Vagina (tissue), 2 donors: ENCODE data around the gene CCDC40.

Experiments
- POLR2AphosphoS5 ChIP-seq, 2 donors: sonication (generic); formaldehyde crosslinking; IDR thresholded peaks; one replicate each; pipeline ENCODE4 v1.9.0; 2017; ENCODE audit warnings: antibody characterized with exemption in 2 of 2, mild to moderate bottlenecking in 2 of 2, low read depth in 1 of 2; ENCODE audit not compliant: insufficient read depth in 1 of 2
- TF ChIP-seq, protein P1 (sequence below), 3 experiments: fragments of 450-650 bp in 2 of 3; fragments of 200-600 bp in 1 of 3; sonication (generic) in 1 of 3; IDR thresholded peaks; one replicate each; pipeline ENCODE4 v1.5.1; 2017 to 2019; ENCODE audit warnings: antibody characterized with exemption in 3 of 3, mild to moderate bottlenecking in 2 of 3, moderate library complexity in 2 of 3

DNA sequence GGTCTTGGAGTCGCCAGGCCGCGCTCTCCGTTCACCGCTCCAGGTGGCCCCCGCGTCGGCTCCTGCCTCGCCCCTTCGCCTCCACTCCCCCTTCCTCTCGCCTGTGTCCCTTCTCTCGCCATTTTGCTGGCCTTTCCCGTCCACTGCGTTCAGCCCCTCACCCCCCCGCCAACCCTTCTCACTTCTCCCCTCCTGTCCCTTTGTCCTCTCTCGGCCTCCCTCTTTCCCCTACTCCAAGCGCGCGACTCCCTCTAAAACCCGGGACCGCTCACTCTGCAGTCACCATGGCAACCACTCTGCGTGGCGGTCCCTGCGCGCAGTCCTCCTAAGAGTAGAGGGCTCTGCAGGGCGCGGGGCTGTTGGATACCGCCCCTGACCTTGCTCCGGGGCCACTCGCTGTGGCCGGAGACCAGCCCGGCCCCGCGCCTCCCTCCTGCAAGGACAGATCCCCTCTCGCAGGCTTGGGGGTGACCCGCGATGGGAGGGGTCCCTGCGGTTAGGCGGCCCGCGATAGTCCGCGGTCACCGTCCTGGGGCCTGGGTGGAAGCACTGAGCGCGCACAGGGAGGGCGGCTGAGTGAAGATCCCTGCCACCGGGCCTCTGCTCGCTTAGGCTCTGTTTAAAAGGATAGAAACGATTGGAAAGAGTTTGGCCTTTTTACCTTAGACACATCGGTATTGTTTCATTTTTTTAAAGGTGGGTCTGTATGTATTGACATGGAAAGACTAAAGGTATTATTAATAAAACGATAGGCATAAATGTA is 454 bp downstream of the CCDC40 start:
- TF ChIP-seq POLR2AphosphoS5 (IDR thresholded peaks at IDR 0.05; ENCODE audit: insufficient read depth in 1 of 2, low read depth in 1 of 2), result no peak
- TF ChIP-seq, protein P1, sequence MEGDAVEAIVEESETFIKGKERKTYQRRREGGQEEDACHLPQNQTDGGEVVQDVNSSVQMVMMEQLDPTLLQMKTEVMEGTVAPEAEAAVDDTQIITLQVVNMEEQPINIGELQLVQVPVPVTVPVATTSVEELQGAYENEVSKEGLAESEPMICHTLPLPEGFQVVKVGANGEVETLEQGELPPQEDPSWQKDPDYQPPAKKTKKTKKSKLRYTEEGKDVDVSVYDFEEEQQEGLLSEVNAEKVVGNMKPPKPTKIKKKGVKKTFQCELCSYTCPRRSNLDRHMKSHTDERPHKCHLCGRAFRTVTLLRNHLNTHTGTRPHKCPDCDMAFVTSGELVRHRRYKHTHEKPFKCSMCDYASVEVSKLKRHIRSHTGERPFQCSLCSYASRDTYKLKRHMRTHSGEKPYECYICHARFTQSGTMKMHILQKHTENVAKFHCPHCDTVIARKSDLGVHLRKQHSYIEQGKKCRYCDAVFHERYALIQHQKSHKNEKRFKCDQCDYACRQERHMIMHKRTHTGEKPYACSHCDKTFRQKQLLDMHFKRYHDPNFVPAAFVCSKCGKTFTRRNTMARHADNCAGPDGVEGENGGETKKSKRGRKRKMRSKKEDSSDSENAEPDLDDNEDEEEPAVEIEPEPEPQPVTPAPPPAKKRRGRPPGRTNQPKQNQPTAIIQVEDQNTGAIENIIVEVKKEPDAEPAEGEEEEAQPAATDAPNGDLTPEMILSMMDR (IDR thresholded peaks at IDR 0.05), result no peak
